DMS114 treated with DMSO at 0.1 percent for 48 hours (cell line): ENCODE measurements around the gene TNFRSF1A.
"Not testable (repeated sequence)": the region's sequence is repeated elsewhere in the genome, so short reads cannot be mapped to it uniquely, and the experiment has no call there.

Source experiments
- DNase-seq: peaks from one replicate; lab custom pipeline; 2025; ENCODE audit not compliant: unreplicated experiment; lab: John Stamatoyannopoulos, UW

Gene TNFRSF1A

GRCh38 chr12:6338536-6338935, 3.3 kb downstream of the TNFRSF1A start:
- DNase-seq: not testable (repeated sequence)

- no peak for DNase-seq
Measured at GRCh38 chr12:6337958-6338433, 3.9 kb downstream of the TNFRSF1A start.

GRCh38 chr12:6336889-6337853, 4.7 kb downstream of the TNFRSF1A start:
- DNase-seq: no peak

- no peak for DNase-seq
Measured at GRCh38 chr12:6336079-6336888, 5.6 kb downstream of the TNFRSF1A start.

GRCh38 chr12:6335451-6336078, 6.3 kb downstream of the TNFRSF1A start:
- DNase-seq: no peak

- no peak for DNase-seq
Measured at GRCh38 chr12:6334940-6335450, 6.9 kb downstream of the TNFRSF1A start.

GRCh38 chr12:6334359-6334758, 7.5 kb downstream of the TNFRSF1A start:
- DNase-seq: no peak

GRCh38 chr12:6333566-6333965, 8.3 kb downstream of the TNFRSF1A start:
- no peak for DNase-seq

GRCh38 chr12:6333029-6333428, 8.8 kb downstream of the TNFRSF1A start:
- DNase-seq: no peak

GRCh38 chr12:6332459-6332858, 9.4 kb downstream of the TNFRSF1A start:
- no peak for DNase-seq

- no peak for DNase-seq
Measured at GRCh38 chr12:6330999-6331714, 10.7 kb downstream of the TNFRSF1A start.

GRCh38 chr12:6330192-6330591, 11.7 kb downstream of the TNFRSF1A start:
- DNase-seq: no peak

GRCh38 chr12:6329703-6330064, 12.2 kb downstream of the TNFRSF1A start:
- DNase-seq: no peak

- DNase-seq: no peak
Measured at GRCh38 chr12:6328945-6329702, 12.8 kb downstream of the TNFRSF1A start.

GRCh38 chr12:6328045-6328779, 13.7 kb downstream of the TNFRSF1A start:
- no peak for DNase-seq

- no peak for DNase-seq
Measured at GRCh38 chr12:6327229-6328041, 14.4 kb downstream of the TNFRSF1A start.

- DNase-seq: peak; percentile 47
Measured at GRCh38 chr12:6326316-6327228, 15.3 kb downstream of the TNFRSF1A start.
